GM21423 (cell line): Measurements from ENCODE around the gene DMPK.

ENCODE experiments used
- ATAC-seq: cut with Tn5 transposase; IDR thresholded peaks from one replicate; pipeline ENCODE4 v1.9.1; 2021; ENCODE audit warnings: mild to moderate bottlenecking, moderate library complexity; ENCODE audit not compliant: unreplicated experiment

Gene DMPK

DNA sequence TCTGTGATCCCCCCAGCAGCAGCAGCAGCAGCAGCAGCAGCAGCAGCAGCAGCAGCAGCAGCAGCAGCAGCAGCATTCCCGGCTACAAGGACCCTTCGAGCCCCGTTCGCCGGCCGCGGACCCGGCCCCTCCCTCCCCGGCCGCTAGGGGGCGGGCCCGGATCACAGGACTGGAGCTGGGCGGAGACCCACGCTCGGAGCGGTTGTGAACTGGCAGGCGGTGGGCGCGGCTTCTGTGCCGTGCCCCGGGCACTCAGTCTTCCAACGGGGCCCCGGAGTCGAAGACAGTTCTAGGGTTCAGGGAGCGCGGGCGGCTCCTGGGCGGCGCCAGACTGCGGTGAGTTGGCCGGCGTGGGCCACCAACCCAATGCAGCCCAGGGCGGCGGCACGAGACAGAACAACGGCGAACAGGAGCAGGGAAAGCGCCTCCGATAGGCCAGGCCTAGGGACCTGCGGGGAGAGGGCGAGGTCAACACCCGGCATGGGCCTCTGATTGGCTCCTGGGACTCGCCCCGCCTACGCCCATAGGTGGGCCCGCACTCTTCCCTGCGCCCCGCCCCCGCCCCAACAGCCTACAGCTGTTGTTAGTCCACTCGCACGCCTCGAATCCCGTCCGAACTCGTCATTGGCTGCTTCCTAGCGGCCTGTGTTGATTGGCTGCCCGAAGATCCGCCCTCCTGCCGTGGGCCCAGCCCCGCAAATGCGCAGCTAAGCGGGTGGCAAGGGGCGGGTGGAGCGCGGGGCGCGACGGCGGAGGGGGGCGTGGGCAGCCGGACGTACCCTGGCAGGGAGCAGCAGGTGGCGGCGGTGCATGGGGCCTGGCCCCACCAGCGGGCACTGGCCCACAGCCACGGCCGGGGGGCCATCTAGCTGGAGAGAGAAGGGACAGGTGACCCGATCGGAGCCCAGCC is 11.8 kb downstream of the DMPK start:
- peak; percentile 42 for ATAC-seq

GRCh38 chr19:45769821-45770191 is 12.5 kb downstream of the DMPK start:
- peak; percentile 11 for ATAC-seq

GRCh38 chr19:45768984-45769782 is 13.1 kb downstream of the DMPK start, which contains the start of gene SIX5:
SIX5 (minus strand) TSS chr19:45769252; CDS start chr19:45768844, 408 bp downstream.
- peak; percentile 54 for ATAC-seq

GRCh38 chr19:45768655-45768983 is 13.7 kb downstream of the DMPK start:
- no peak for ATAC-seq

DNA sequence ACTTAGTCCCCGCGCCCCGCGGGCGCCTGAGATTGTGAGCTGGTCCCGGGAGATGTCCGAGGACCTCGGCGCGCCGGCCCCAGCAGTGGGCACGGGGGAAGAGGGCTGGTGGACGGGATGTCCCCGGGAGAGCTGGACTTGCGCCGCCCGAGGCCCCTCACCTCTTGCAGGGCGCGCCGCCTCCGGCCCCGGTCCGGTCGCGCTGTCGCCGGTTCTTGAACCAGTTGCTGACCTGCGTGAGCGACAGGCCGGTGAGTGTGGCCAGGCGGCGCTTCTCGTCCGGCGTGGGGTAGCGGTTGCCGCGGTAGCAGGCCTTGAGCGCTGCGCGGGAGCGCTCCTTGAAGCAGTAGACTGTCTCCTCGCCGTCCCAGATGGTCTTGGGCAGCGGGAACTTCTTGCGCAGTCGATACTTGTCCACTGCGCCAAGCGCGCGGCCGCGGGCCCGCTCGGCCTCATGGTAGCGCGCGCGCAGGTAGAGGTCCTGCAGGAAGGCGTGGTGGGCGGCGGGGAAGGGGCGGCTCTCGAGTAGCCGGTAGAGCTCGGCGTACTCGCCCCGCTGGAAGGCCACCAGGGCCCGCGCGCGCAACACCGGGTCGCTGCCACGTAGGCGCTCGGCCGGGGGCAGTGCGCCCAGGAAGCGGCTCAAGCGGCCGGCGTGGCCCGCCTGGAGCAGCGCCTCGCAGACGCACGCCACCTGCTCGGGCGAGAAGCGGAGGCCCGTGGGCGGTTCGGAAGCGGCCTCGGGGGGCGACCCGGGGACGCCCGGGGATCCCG is 14.2 kb downstream of the DMPK start:
- ATAC-seq: no peak

DNA sequence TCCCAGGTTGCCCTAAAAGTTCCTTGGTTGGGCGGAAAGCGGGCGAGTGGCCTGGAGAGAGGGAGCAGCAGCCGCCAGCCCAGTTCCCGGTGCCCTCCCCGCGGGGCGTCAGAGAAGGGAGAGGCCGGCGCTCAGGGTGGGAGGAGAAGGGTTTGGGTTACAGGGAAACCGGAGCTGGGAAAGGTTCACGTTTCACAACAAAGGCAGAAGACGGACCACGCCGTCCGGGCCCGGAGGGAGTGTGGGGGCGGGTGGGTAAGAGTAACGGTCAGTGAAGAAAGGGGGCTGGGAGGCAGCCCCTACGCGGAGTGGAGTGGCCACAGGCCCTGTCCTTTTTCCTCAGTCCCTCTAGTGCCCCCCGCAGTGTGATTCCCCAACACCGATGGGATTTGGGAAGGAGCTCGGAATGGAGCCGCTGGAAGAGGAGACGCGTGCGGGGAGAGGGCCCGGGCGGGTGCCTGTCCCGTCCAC is 14.8 kb downstream of the DMPK start:
- ATAC-seq: no peak

GRCh38 chr19:45766869-45767346 is 15.4 kb downstream of the DMPK start:
- no peak for ATAC-seq

- ATAC-seq: no peak
These were observed 15.9 kb downstream of the DMPK start for GRCh38 chr19:45766296-45766868.

GRCh38 chr19:45765702-45766295 is 16.5 kb downstream of the DMPK start:
- no peak for ATAC-seq

- no peak for ATAC-seq
These were observed 17.2 kb downstream of the DMPK start for GRCh38 chr19:45764945-45765701.

DNA sequence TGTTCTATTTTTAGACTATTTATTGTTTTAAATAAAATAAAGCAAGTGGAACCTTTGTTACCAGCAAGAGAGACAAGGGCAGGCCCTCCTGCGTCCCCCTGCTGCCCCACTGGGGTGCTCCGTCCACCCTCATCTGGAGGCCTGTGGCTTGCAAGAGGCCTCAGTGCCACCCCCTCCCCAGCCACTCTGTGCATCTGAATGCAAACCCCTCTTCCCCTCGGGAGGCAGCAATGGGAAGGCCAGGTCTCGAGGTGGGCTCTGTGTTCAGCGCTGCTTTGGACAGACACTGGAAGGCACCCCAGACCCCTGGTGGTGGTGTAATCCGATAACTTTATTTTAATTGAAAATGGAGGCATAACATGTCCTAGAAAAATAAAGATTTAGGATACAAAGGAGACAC is 17.8 kb downstream of the DMPK start:
- no peak for ATAC-seq

DNA sequence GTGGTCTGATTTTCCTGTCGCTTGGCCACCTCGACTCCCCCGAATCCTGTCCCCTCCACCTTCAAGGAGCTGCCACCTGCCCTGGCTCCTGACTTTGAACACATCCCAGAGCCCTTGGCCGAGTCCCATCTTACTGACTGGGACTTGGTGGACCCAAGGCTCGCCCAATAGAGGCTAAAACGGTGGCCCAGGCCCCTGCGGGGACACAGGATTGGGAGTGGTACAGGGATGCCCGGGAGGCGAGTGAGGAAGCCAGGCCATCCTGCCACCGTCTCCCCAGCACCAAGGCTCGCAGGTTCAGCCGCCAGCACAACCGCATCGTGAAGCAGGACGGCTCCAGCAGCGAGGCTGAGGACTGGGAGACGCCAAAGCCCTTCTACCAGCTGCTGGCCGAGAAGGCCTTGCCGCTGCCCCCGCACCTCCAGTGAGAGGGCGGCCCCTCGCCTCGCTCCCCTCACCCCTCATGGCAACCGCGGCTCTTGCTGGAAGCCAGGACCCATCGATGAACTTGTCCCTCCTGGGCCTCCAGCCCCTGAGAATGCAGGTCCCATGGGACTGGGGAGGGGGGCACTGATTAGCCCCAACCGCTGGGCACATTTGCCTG is 18.5 kb downstream of the DMPK start:
- ATAC-seq: no peak

GRCh38 chr19:45762870-45763631 is 19.2 kb downstream of the DMPK start:
- ATAC-seq: no peak

DNA sequence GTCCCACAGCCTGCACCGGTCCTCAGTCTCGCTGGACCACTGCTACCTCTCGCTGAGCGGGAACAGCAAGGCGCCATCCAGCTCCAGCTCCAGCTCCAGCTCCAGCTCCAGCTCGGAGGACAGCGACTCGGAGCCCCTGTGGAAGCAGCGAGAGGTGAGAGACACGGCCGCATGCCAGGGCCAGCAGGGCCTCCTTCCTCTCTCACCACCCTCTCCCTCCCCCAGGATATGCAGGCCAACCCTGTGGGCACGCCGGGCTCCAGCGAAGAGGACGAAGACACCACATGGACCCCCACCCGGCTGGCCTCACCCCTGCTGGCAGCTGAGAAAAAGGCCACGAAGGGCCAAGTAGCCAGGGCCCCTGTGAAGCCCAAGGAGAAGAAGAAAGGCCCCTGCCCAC is 20.6 kb downstream of the DMPK start:
- no peak for ATAC-seq

DNA sequence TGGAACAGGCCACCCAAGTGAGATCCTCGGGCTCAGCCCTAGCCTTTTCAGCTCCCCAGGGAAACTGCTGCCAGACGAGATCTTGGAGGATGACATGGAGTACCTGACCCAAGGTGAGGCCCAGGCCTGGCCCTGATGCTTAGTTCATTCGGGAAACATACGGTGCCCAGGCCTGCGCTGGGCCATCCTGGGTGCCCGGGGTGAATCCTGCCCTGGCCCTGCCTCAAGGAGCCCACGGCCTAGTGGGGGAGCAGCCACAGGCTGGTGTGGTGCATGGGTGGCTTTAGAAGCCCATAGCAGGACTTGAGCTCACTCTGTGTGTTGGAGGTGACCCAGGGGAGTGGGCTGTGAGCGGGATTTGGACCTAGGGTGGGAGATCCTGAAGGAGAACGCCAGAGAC is 23.4 kb downstream of the DMPK start:
- no peak for ATAC-seq

GRCh38 chr19:45757695-45758094 is 24.6 kb downstream of the DMPK start:
- no peak for ATAC-seq

DNA sequence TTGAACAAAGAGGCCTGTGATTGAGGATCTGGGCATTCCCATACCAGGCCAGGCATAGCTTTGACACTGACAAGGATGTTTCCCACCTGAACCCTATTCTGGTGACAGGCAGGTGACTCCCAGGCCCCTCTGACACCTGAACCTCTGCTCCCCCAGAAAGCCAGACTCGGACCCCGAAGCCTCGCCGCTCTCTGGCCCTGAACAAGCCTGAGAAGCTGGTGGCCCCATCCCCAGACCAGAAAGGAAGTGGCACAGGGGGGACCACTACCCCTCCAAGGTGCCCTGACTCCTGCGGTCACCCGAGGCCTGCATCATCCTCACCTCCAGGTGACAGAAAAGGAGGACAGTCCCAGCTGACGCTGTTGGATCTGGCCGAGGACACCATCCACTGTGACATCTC is 28.0 kb downstream of the DMPK start:
- no peak for ATAC-seq

DNA sequence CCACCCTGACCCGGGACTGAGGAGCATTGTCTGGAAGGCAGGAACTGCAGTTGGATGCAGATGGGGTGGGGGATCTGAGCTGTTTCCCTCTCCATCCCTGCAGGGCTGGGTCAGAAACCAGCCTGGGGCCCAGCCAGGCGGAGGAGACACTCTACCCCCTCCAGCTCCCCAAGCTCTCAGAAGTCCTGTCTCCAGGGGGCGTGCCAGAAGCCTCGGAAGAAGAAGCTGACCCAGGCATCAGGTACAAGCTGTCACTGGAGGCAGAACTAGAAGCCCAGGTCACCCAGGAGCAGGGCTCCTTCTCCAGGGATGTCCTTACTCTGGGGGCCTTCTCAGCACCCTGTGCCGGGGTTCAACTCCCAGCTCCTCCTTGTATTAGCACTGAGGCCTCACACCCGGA is 28.7 kb downstream of the DMPK start:
- ATAC-seq: no peak
